ENCODE measurements around the gene SLC12A2. TPM values are rescaled to one million over a fixed set of nuclear protein-coding genes. Genes with fewer than 3 reads are reported as not detected.

The SLC12A2 gene
- total RNA-seq, 2 experiments from 2014 or later, result 20.6 to 36.5 TPM

GRCh38 chr5:128052780-128053179 is 30.8 kb upstream of the SLC12A2 start:
- Histone ChIP-seq H3K4me3 (ENCODE audit: low read depth, low read length, poor library complexity, severe bottlenecking) (no peak overlapping the region), H2AFZ (ENCODE audit: low read length) (no peak overlapping the region), H4K20me1 (ENCODE audit: insufficient read depth, low read length) (no peaks in the 10 kb centered on the region), H3K9me3 (ENCODE audit: low read length) (no peaks in the 10 kb centered on the region), H3K4me2 (ENCODE audit: low read length) (no peak overlapping the region), H3K9me2 (ENCODE audit: insufficient read depth, low read length) (no peaks in the 10 kb centered on the region), H3K79me2 (ENCODE audit: insufficient read depth, low read depth, low read length) (no peaks in the 10 kb centered on the region; the same call in 1 of the 2 replicates), H3K4me1 (ENCODE audit: insufficient read depth, low read length, poor library complexity, severe bottlenecking) (no peaks in the 10 kb centered on the region), H3K27ac (ENCODE audit: low read depth, low read length, poor library complexity, severe bottlenecking) (no peak overlapping the region), H3K36me3 (ENCODE audit: insufficient read depth, low read length) (peaks cover 82% of the 10 kb centered on the region)
- no peak for DNase-seq (ENCODE audit: low spot score)
- POLR2A ChIA-PET, result no interaction called here
- CTCF ChIA-PET (ENCODE audit: unreplicated experiment), result no interaction called here
- BruUV-seq (replicated peaks), result no TSS peak
- TF ChIP-seq CTCF (conservative IDR thresholded peaks at IDR 0.05; ENCODE audit: low read length) (no peak), EZH2phosphoT487 (IDR thresholded peaks at IDR 0.05; ENCODE audit: borderline replicate concordance, low read depth, low read length) (no peak)
- intact Hi-C loops (cut with micrococcal nuclease; ENCODE audit: unreplicated experiment), result no loop called here

GRCh38 chr5:128053291-128053954 is 30.1 kb upstream of the SLC12A2 start:
- H3K36me3 ChIP-seq (ENCODE audit: insufficient read depth, low read length), result peaks cover 88% of the 10 kb centered on the region
- H2AFZ ChIP-seq (ENCODE audit: low read length), result no peak overlapping the region
- no TSS peak for BruUV-seq (replicated peaks)
- no peak overlapping the region for H3K27ac ChIP-seq (ENCODE audit: low read depth, low read length, poor library complexity, severe bottlenecking)
- no peaks in the 10 kb centered on the region for H3K4me1 ChIP-seq (ENCODE audit: insufficient read depth, low read length, poor library complexity, severe bottlenecking)
- H3K9me2 ChIP-seq (ENCODE audit: insufficient read depth, low read length), result no peaks in the 10 kb centered on the region
- no peaks in the 10 kb centered on the region; the same call in 1 of the 2 replicates for H3K79me2 ChIP-seq (ENCODE audit: insufficient read depth, low read depth, low read length)
- no peak overlapping the region for H3K4me2 ChIP-seq (ENCODE audit: low read length)
- ChIA-PET POLR2A (interaction anchor here (1.3 kb wide), 1 partner anchor 15 kb away, joined by 4 read pairs; no protein-coding TSS in a partner anchor), CTCF (ENCODE audit: unreplicated experiment) (no interaction called here)
- H3K9me3 ChIP-seq (ENCODE audit: low read length), result no peaks in the 10 kb centered on the region
- DNase-seq (ENCODE audit: low spot score), result no peak
- intact Hi-C loops (cut with micrococcal nuclease; ENCODE audit: unreplicated experiment), result no loop called here
- 0 out of 2 replicates have a peak, but pooled peaks cover 2% of the 10 kb centered on the region for H4K20me1 ChIP-seq (ENCODE audit: insufficient read depth, low read length)
- no peak overlapping the region for H3K4me3 ChIP-seq (ENCODE audit: low read depth, low read length, poor library complexity, severe bottlenecking)
- TF ChIP-seq EZH2phosphoT487 (IDR thresholded peaks at IDR 0.05; ENCODE audit: borderline replicate concordance, low read depth, low read length), result no peak
- TF ChIP-seq CTCF (conservative IDR thresholded peaks at IDR 0.05; ENCODE audit: low read length), result no peak

GRCh38 chr5:128060644-128061385 is 22.8 kb upstream of the SLC12A2 start:
- H3K4me1 ChIP-seq (ENCODE audit: insufficient read depth, low read length, poor library complexity, severe bottlenecking), result no peaks in the 10 kb centered on the region
- no peak overlapping the region for H3K4me2 ChIP-seq (ENCODE audit: low read length)
- TF ChIP-seq EZH2phosphoT487 (IDR thresholded peaks at IDR 0.05; ENCODE audit: borderline replicate concordance, low read depth, low read length), result no peak
- TF ChIP-seq CTCF (conservative IDR thresholded peaks at IDR 0.05; ENCODE audit: low read length), result no peak
- H3K36me3 ChIP-seq (ENCODE audit: insufficient read depth, low read length), result peaks cover 87% of the 10 kb centered on the region
- intact Hi-C loops (cut with micrococcal nuclease; ENCODE audit: unreplicated experiment), result no loop called here
- no peak overlapping the region for H3K27ac ChIP-seq (ENCODE audit: low read depth, low read length, poor library complexity, severe bottlenecking)
- BruUV-seq (replicated peaks), result no TSS peak
- H3K9me2 ChIP-seq (ENCODE audit: insufficient read depth, low read length), result no peaks in the 10 kb centered on the region
- no peak for DNase-seq (ENCODE audit: low spot score)
- H3K9me3 ChIP-seq (ENCODE audit: low read length), result no peaks in the 10 kb centered on the region
- ChIA-PET CTCF (ENCODE audit: unreplicated experiment) (interaction anchor here (1.2 kb wide), 1 partner anchor 21 kb away, joined by 3 read pairs; no protein-coding TSS in a partner anchor), POLR2A (no interaction called here)
- 0 out of 2 replicates have a peak, but pooled peaks cover 5% of the 10 kb centered on the region for H4K20me1 ChIP-seq (ENCODE audit: insufficient read depth, low read length)
- no peaks in the 10 kb centered on the region for H3K79me2 ChIP-seq (ENCODE audit: insufficient read depth, low read depth, low read length)
- no peak overlapping the region for H2AFZ ChIP-seq (ENCODE audit: low read length)
- H3K4me3 ChIP-seq (ENCODE audit: low read depth, low read length, poor library complexity, severe bottlenecking), result no peak overlapping the region
